GM18873 (cell line): ENCODE data around the gene HNRNPDL.
"Not testable (repeated sequence)": the region's sequence is repeated elsewhere in the genome, so short reads cannot be mapped to it uniquely, and the experiment has no call there.

Source experiments
- ATAC-seq: cut with Tn5 transposase; IDR thresholded peaks from one replicate; pipeline ENCODE4 v1.9.1; 2021; ENCODE audit warnings: mild to moderate bottlenecking, moderate library complexity, moderate number of reproducible peaks; ENCODE audit not compliant: unreplicated experiment, low FRiP score

Gene HNRNPDL

GRCh38 chr4:82430193-82430963 is at the start of gene HNRNPDL, which contains the start of gene ENOPH1:
Gene HNRNPDL (minus strand): TSS chr4:82430462. CDS start chr4:82429690, 772 bp downstream.
Gene ENOPH1 (plus strand): TSS chr4:82430590. CDS start chr4:82430830, 240 bp downstream.
- peak; percentile 72 for ATAC-seq

- no peak for ATAC-seq
These were observed 49.3 kb upstream of the HNRNPDL start for GRCh38 chr4:82479562-82479961.

- not testable (repeated sequence) for ATAC-seq
These were observed 47.2 kb upstream of the HNRNPDL start for GRCh38 chr4:82477469-82477868.

- not testable (repeated sequence) for ATAC-seq
These were observed 45.7 kb upstream of the HNRNPDL start for GRCh38 chr4:82475931-82476330.

GRCh38 chr4:82473621-82474164 is 43.4 kb upstream of the HNRNPDL start:
- ATAC-seq: no peak

- ATAC-seq: not testable (repeated sequence)
These were observed 42.8 kb upstream of the HNRNPDL start for GRCh38 chr4:82473080-82473479.

- ATAC-seq: no peak
These were observed 39.6 kb upstream of the HNRNPDL start for GRCh38 chr4:82469791-82470345.

GRCh38 chr4:82467471-82467870 is 37.2 kb upstream of the HNRNPDL start:
- no peak for ATAC-seq

GRCh38 chr4:82463221-82463620 is 33.0 kb upstream of the HNRNPDL start:
- ATAC-seq: no peak

GRCh38 chr4:82462415-82462831 is 32.2 kb upstream of the HNRNPDL start:
- ATAC-seq: peak; percentile 82

GRCh38 chr4:82461710-82462109 is 31.4 kb upstream of the HNRNPDL start:
- ATAC-seq: no peak

GRCh38 chr4:82458729-82459128 is 28.5 kb upstream of the HNRNPDL start:
- ATAC-seq: no peak

GRCh38 chr4:82457266-82457665 is 27.0 kb upstream of the HNRNPDL start:
- ATAC-seq: no peak

GRCh38 chr4:82452026-82452425 is 21.8 kb upstream of the HNRNPDL start:
- no peak for ATAC-seq

GRCh38 chr4:82450966-82451755 is 20.9 kb upstream of the HNRNPDL start:
- no peak for ATAC-seq

- no peak for ATAC-seq
These were observed 17.6 kb upstream of the HNRNPDL start for GRCh38 chr4:82447886-82448285.

GRCh38 chr4:82439088-82439487 is 8.8 kb upstream of the HNRNPDL start:
- no peak for ATAC-seq

GRCh38 chr4:82437285-82438005 is 7.2 kb upstream of the HNRNPDL start:
- no peak for ATAC-seq

- ATAC-seq: no peak
These were observed 6.5 kb upstream of the HNRNPDL start for GRCh38 chr4:82436780-82437179.

- ATAC-seq: no peak
These were observed 5.9 kb upstream of the HNRNPDL start for GRCh38 chr4:82436130-82436529.
